ENCODE results near the gene PTGES.

Gene PTGES

GRCh38 chr9:129702589-129703520, 50.0 kb downstream of the PTGES start:
- H3K4me3 ChIP-seq (ENCODE audit: low read depth, low read length) = no peak overlapping the region
- TF ChIP-seq, protein P1, sequence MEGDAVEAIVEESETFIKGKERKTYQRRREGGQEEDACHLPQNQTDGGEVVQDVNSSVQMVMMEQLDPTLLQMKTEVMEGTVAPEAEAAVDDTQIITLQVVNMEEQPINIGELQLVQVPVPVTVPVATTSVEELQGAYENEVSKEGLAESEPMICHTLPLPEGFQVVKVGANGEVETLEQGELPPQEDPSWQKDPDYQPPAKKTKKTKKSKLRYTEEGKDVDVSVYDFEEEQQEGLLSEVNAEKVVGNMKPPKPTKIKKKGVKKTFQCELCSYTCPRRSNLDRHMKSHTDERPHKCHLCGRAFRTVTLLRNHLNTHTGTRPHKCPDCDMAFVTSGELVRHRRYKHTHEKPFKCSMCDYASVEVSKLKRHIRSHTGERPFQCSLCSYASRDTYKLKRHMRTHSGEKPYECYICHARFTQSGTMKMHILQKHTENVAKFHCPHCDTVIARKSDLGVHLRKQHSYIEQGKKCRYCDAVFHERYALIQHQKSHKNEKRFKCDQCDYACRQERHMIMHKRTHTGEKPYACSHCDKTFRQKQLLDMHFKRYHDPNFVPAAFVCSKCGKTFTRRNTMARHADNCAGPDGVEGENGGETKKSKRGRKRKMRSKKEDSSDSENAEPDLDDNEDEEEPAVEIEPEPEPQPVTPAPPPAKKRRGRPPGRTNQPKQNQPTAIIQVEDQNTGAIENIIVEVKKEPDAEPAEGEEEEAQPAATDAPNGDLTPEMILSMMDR (IDR thresholded peaks at IDR 0.05; ENCODE audit: low read depth, low read length) = no peak
- no peak for DNase-seq (ENCODE audit: low read depth, low spot score)
- in situ Hi-C loops (cut with HindIII; ENCODE audit: low sequenced_read_pairs) = no loop called here

DNA sequence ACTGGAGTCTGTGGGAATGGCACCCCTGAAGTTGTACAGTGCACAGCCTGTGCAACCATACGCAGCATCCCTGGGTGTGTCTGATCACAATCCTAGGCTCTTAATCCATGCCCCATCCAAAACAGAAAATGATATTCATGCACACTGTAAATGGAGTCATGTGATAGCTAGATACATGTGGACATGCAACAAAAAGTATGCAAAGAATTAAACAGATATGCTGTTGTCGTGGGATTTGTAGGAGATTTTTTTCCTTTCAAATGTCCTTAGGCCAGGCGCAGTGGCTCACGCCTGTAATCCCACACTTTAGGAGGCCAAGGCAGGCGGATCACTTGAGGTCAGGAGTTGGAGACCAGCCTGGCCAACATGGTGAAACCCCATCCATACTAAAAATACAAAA, 51.3 kb downstream of the PTGES start:
- in situ Hi-C loops (cut with HindIII; ENCODE audit: low sequenced_read_pairs) = no loop called here

DNA sequence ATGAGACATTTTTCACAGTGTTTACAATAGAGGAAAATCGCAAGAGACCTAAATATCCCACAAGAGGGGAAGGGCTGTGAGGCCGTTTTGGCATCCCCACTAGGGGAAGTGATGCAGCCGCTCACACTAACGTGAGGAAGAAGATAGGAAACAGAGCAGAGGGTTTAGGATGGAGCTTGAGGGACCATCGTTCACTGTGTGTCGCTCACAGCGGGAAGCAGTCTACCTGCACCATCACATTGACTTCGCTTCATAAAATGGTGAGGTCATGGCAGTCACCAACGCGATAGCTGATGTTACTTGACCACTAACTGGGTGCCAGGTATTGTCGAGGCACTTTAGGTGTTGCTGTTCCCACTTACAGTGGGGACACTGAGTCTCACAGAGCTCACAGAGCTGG, 51.8 kb downstream of the PTGES start:
- DNase-seq (ENCODE audit: low read depth, low spot score) = no peak
- in situ Hi-C loops (cut with HindIII; ENCODE audit: low sequenced_read_pairs) = no loop called here
- TF ChIP-seq, protein P1 (IDR thresholded peaks at IDR 0.05; ENCODE audit: low read depth, low read length) = no peak

More for the DNA sequence above, 51.3 kb downstream of the PTGES start:
- DNase-seq (ENCODE audit: low read depth, low spot score) = no peak
- TF ChIP-seq, protein P1 (IDR thresholded peaks at IDR 0.05; ENCODE audit: low read depth, low read length) = no peak
- H3K4me3 ChIP-seq (ENCODE audit: low read depth, low read length) = no peak overlapping the region

GRCh38 chr9:129698254-129698757, 54.5 kb downstream of the PTGES start:
- in situ Hi-C loops (cut with HindIII; ENCODE audit: low sequenced_read_pairs) = no loop called here
- no peak for DNase-seq (ENCODE audit: low read depth, low spot score)
- TF ChIP-seq, protein P1 (IDR thresholded peaks at IDR 0.05; ENCODE audit: low read depth, low read length) = no peak
- H3K4me3 ChIP-seq (ENCODE audit: low read depth, low read length) = no peak overlapping the region

More for the DNA sequence above, 51.8 kb downstream of the PTGES start:
- H3K4me3 ChIP-seq (ENCODE audit: low read depth, low read length) = no peak overlapping the region

DNA sequence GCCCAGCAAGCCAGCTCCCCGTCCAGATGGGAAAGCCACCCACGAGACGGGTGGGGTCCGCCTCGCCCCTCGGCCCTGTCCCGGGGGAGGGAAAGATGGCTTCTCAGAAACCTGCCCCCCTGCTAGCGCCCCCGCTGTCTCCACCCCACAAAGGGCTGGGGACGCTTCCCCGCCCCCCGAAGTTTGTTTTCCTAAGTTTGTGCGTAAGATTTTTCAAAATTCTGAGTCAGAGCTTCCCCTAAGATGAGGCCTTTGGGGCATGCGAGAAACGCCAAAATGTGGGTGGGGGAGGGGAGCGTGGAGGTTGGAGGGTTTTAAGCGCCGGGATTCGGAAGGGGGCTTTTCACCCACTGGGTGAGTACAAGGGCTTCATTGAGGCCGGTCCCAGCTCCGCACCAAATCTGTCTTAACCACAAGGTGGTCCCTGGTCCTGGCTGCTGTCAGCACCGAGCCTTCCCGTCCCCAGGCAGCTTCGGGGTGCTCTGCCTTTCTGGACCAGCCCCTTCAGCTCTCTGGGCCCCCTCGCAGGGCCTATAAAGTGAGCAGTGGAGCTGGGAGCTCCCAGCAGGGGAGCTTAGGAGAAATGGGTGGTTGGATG, 55.1 kb downstream of the PTGES start:
- TF ChIP-seq, protein P1 (IDR thresholded peaks at IDR 0.05; ENCODE audit: low read depth, low read length) = no peak
- H3K4me3 ChIP-seq (ENCODE audit: low read depth, low read length) = peak overlapping the region; percentile 34
- DNase-seq (ENCODE audit: low read depth, low spot score) = peak; percentile 57
- in situ Hi-C loops (cut with HindIII; ENCODE audit: low sequenced_read_pairs) = no loop called here

GRCh38 chr9:129696944-129697655, 55.7 kb downstream of the PTGES start:
- peak; percentile 29 for DNase-seq (ENCODE audit: low read depth, low spot score)
- H3K4me3 ChIP-seq (ENCODE audit: low read depth, low read length) = peak overlapping the region; percentile 34
- in situ Hi-C loops (cut with HindIII; ENCODE audit: low sequenced_read_pairs) = no loop called here
- TF ChIP-seq, protein P1 (IDR thresholded peaks at IDR 0.05; ENCODE audit: low read depth, low read length) = no peak

All from astrocyte of the spinal cord (primary cell).